Ascending aorta (tissue), 2 donors: Measurements from ENCODE around the gene LIMCH1. TPM values are rescaled to one million over a fixed set of nuclear protein-coding genes. Genes with fewer than 3 reads are reported as not detected.

Experiments used
- DNase-seq, 2 donors: peaks; one replicate each; pipeline ENCODE4 v3.0.0-alpha.2; 2019; ENCODE audit warnings: low spot score in 2 of 2
- H3K27ac ChIP-seq, 2 donors: fragments of 200-600 bp; sonication (generic); one replicate each; pipeline ENCODE4 v1.5.1; 2016 to 2017; ENCODE audit warnings: mild to moderate bottlenecking in 1 of 2
- H3K27me3 ChIP-seq: fragments of 200-600 bp; sonication (generic); one replicate; pipeline ENCODE4 v1.5.1; 2017
- H3K36me3 ChIP-seq, 2 donors: fragments of 200-600 bp; sonication (generic); one replicate each; pipeline ENCODE4 v1.5.1; 2016
- H3K4me1 ChIP-seq, 2 donors: fragments of 200-600 bp; sonication (generic); one replicate each; pipeline ENCODE4 v1.5.1; 2016 to 2017; ENCODE audit warnings: mild to moderate bottlenecking in 1 of 2
- H3K4me3 ChIP-seq, 2 donors: fragments of 200-600 bp; sonication (generic); one replicate each; pipeline ENCODE4 v1.5.1; 2016 to 2017; ENCODE audit warnings: mild to moderate bottlenecking in 1 of 2
- H3K9me3 ChIP-seq, 2 donors: fragments of 200-600 bp; sonication (generic); one replicate each; pipeline ENCODE4 v1.5.1; 2016
- CTCF ChIP-seq, 3 experiments: fragments of 200-600 bp in 2 of 3; fragments of 450-650 bp in 1 of 3; sonication (generic) in 2 of 3; IDR thresholded peaks; one replicate each; pipeline ENCODE4 v1.5.1; 2016 to 2019; ENCODE audit warnings: antibody characterized with exemption in 3 of 3, mild to moderate bottlenecking in 1 of 3, moderate library complexity in 1 of 3
- intact Hi-C: fragments of 100-400 bp; cut with DNase I; formaldehyde crosslinking; loops from one replicate; pipeline ENCODE4 v1.15.1; 2023
- total RNA-seq: library from RNA; depleted of rRNA; stranded (reverse); fragments of >200 nt; gene quantifications from one replicate; pipeline ENCODE4 v1.1.0, GENCODE V29; 2016

The LIMCH1 gene
- total RNA-seq, 1 donor from 2014 or later = 44.4 TPM

- H3K27ac ChIP-seq = no peak overlapping the region
- TF ChIP-seq CTCF (IDR thresholded peaks at IDR 0.05) = peak; percentile 34 to 66 (median 53)
- peaks cover 46 to 52% of the 10 kb centered on the region in 2 donors for H3K36me3 ChIP-seq
- intact Hi-C loops = loop anchor here (5.0 kb wide), 1 partner anchor 194 kb away; no protein-coding TSS in a partner anchor
- H3K4me1 ChIP-seq = no peaks in the 10 kb centered on the region
- no peak for DNase-seq
- no peaks in the 10 kb centered on the region for H3K27me3 ChIP-seq
- no peaks in the 10 kb centered on the region for H3K9me3 ChIP-seq
- H3K4me3 ChIP-seq = no peak overlapping the region
Observed at GRCh38 chr4:41692717-41693345, 154.9 kb downstream of the LIMCH1 start.

GRCh38 chr4:41693629-41694028 lies 155.7 kb downstream of the LIMCH1 start:
- Histone ChIP-seq H3K4me3 (no peak overlapping the region), H3K9me3 (no peaks in the 10 kb centered on the region), H3K27ac (no peak overlapping the region), H3K27me3 (no peaks in the 10 kb centered on the region), H3K4me1 (no peaks in the 10 kb centered on the region), H3K36me3 (peaks cover 43 to 48% of the 10 kb centered on the region in 2 donors)
- DNase-seq = no peak
- TF ChIP-seq CTCF (IDR thresholded peaks at IDR 0.05) = peak in 2 of 3 experiments; percentile 15 to 40
- intact Hi-C loops = loop anchor here (5.0 kb wide), 1 partner anchor 194 kb away; no protein-coding TSS in a partner anchor

GRCh38 chr4:41696131-41696530 lies 158.2 kb downstream of the LIMCH1 start:
- no peaks in the 10 kb centered on the region for H3K4me1 ChIP-seq
- H3K4me3 ChIP-seq = no peak overlapping the region
- H3K27me3 ChIP-seq = no peaks in the 10 kb centered on the region
- DNase-seq = no peak
- no peaks in the 10 kb centered on the region for H3K9me3 ChIP-seq
- peaks cover 23 to 25% of the 10 kb centered on the region in 2 donors for H3K36me3 ChIP-seq
- intact Hi-C loops = no loop called here
- TF ChIP-seq CTCF (IDR thresholded peaks at IDR 0.05) = no peak
- no peak overlapping the region for H3K27ac ChIP-seq

GRCh38 chr4:41696763-41697162 lies 158.8 kb downstream of the LIMCH1 start:
- Histone ChIP-seq H3K9me3 (no peaks in the 10 kb centered on the region), H3K27me3 (no peaks in the 10 kb centered on the region), H3K36me3 (peaks cover 20 to 21% of the 10 kb centered on the region in 2 donors), H3K4me1 (no peaks in the 10 kb centered on the region), H3K4me3 (no peak overlapping the region), H3K27ac (no peak overlapping the region)
- no peak for DNase-seq
- TF ChIP-seq CTCF (IDR thresholded peaks at IDR 0.05) = no peak
- intact Hi-C loops = no loop called here

- no peaks in the 10 kb centered on the region for H3K27me3 ChIP-seq
- no peak for TF ChIP-seq CTCF (IDR thresholded peaks at IDR 0.05)
- no peak for DNase-seq
- H3K36me3 ChIP-seq = peaks cover 5% of the 10 kb centered on the region in 2 donors
- H3K4me3 ChIP-seq = no peak overlapping the region
- H3K27ac ChIP-seq = no peak overlapping the region
- H3K9me3 ChIP-seq = no peaks in the 10 kb centered on the region
- intact Hi-C loops = no loop called here
- H3K4me1 ChIP-seq = no peaks in the 10 kb centered on the region
Observed at GRCh38 chr4:41701983-41702382, 164.0 kb downstream of the LIMCH1 start.
